Measurements from ENCODE around the gene HAPLN1.
"Not testable (repeated sequence)": the region's sequence is repeated elsewhere in the genome, so short reads cannot be mapped to it uniquely, and the experiment has no call there.

Gene HAPLN1

GRCh38 chr5:83745816-83746215 is 25.2 kb upstream of the HAPLN1 start:
- DNase-seq (ENCODE audit: low read depth) = no peak
- H3K4me3 ChIP-seq (ENCODE audit: low read length) = no peak overlapping the region
- no peak for TF ChIP-seq CTCF (IDR thresholded peaks at IDR 0.05; ENCODE audit: insufficient read depth, low read depth, low read length, missing control alignments)

- no peak overlapping the region for H3K4me3 ChIP-seq (ENCODE audit: low read length)
- TF ChIP-seq CTCF (IDR thresholded peaks at IDR 0.05; ENCODE audit: insufficient read depth, low read depth, low read length, missing control alignments) = no peak
- no peak for DNase-seq (ENCODE audit: low read depth)
These were observed 24.2 kb upstream of the HAPLN1 start for GRCh38 chr5:83744821-83745220.

- TF ChIP-seq CTCF (IDR thresholded peaks at IDR 0.05; ENCODE audit: insufficient read depth, low read depth, low read length, missing control alignments) = no peak
- DNase-seq (ENCODE audit: low read depth) = no peak
- no peak overlapping the region for H3K4me3 ChIP-seq (ENCODE audit: low read length)
These were observed 21.4 kb upstream of the HAPLN1 start for GRCh38 chr5:83742089-83742488.

- H3K4me3 ChIP-seq (ENCODE audit: low read length) = no peak overlapping the region
- DNase-seq (ENCODE audit: low read depth) = no peak
- TF ChIP-seq CTCF (IDR thresholded peaks at IDR 0.05; ENCODE audit: insufficient read depth, low read depth, low read length, missing control alignments) = no peak
These were observed 20.9 kb upstream of the HAPLN1 start for GRCh38 chr5:83741571-83741970.

GRCh38 chr5:83740741-83741140 is 20.1 kb upstream of the HAPLN1 start:
- no peak for DNase-seq (ENCODE audit: low read depth)
- no peak for TF ChIP-seq CTCF (IDR thresholded peaks at IDR 0.05; ENCODE audit: insufficient read depth, low read depth, low read length, missing control alignments)
- no peak overlapping the region for H3K4me3 ChIP-seq (ENCODE audit: low read length)

GRCh38 chr5:83736169-83736568 is 15.5 kb upstream of the HAPLN1 start:
- not testable (repeated sequence) for DNase-seq (ENCODE audit: low read depth); H3K4me3 ChIP-seq (ENCODE audit: low read length)

GRCh38 chr5:83735058-83735457 is 14.4 kb upstream of the HAPLN1 start:
- DNase-seq (ENCODE audit: low read depth); H3K4me3 ChIP-seq (ENCODE audit: low read length): not testable (repeated sequence)

- no peak for TF ChIP-seq CTCF (IDR thresholded peaks at IDR 0.05; ENCODE audit: insufficient read depth, low read depth, low read length, missing control alignments)
- no peak for DNase-seq (ENCODE audit: low read depth)
These were observed 11.0 kb upstream of the HAPLN1 start for GRCh38 chr5:83731638-83732037.

More at GRCh38 chr5:83731638-83732037, 11.0 kb upstream of the HAPLN1 start:
- no peak overlapping the region for H3K4me3 ChIP-seq (ENCODE audit: low read length)

Data from epithelial cell of esophagus (primary cell).